ENCODE results near the gene EXOC7.

EXOC7 gene

GRCh38 chr17:76138234-76138895 is 34.8 kb upstream of the EXOC7 start:
- no peak for DNase-seq

GRCh38 chr17:76137351-76138233 is 34.0 kb upstream of the EXOC7 start:
- no peak for DNase-seq

- DNase-seq: no peak
Measured at GRCh38 chr17:76137001-76137350, 33.4 kb upstream of the EXOC7 start.

GRCh38 chr17:76136276-76137000 is 32.9 kb upstream of the EXOC7 start:
- DNase-seq: no peak

GRCh38 chr17:76135810-76136188 is 32.2 kb upstream of the EXOC7 start:
- DNase-seq: no peak

- DNase-seq: no peak
Measured at GRCh38 chr17:76134911-76135809, 31.6 kb upstream of the EXOC7 start.

- DNase-seq: no peak
Measured at GRCh38 chr17:76132574-76133338, 29.2 kb upstream of the EXOC7 start.

- no peak for DNase-seq
Measured at GRCh38 chr17:76131692-76132573, 28.3 kb upstream of the EXOC7 start.

- no peak for DNase-seq
Measured at GRCh38 chr17:76131051-76131691, 27.6 kb upstream of the EXOC7 start.

- DNase-seq: no peak
Measured at GRCh38 chr17:76130473-76130872, 26.9 kb upstream of the EXOC7 start.

GRCh38 chr17:76125922-76126321 is 22.3 kb upstream of the EXOC7 start:
- DNase-seq: no peak

- DNase-seq: no peak
Measured at GRCh38 chr17:76125391-76125675, 21.7 kb upstream of the EXOC7 start.

- DNase-seq: no peak
Measured at GRCh38 chr17:76124582-76125390, 21.2 kb upstream of the EXOC7 start.

- no peak for DNase-seq
Measured at GRCh38 chr17:76123749-76124581, 20.4 kb upstream of the EXOC7 start.

GRCh38 chr17:76123191-76123499 is 19.6 kb upstream of the EXOC7 start:
- DNase-seq: no peak

- DNase-seq: no peak
Measured at GRCh38 chr17:76122431-76123190, 19.0 kb upstream of the EXOC7 start.

- DNase-seq: no peak
Measured at GRCh38 chr17:76121932-76122430, 18.4 kb upstream of the EXOC7 start.

GRCh38 chr17:76120658-76121008 is 17.0 kb upstream of the EXOC7 start:
- no peak for DNase-seq

Measured in activated CD4-positive, CD25-positive, alpha-beta regulatory T cell (primary cell).